ENCODE measurements around the gene USP24. TPM values are rescaled to one million over a fixed set of nuclear protein-coding genes. Genes with fewer than 3 reads are reported as not detected.

The USP24 gene
- polyA plus RNA-seq, 1 donor from 2014 or later, result 29.5 TPM

- Histone ChIP-seq H3K36me3 (ENCODE audit: insufficient read depth, low read length) (no peaks in the 10 kb centered on the region), H3K9me2 (ENCODE audit: insufficient read depth, low read length) (no peaks in the 10 kb centered on the region), H4K20me1 (ENCODE audit: insufficient read depth) (no peaks in the 10 kb centered on the region), H3K4me2 (ENCODE audit: low read length) (no peak overlapping the region), H3K79me2 (replicated peaks; ENCODE audit: insufficient read depth, low read length) (no peaks in the 10 kb centered on the region), H2AFZ (ENCODE audit: low read depth, low read length) (no peak overlapping the region), H3K9ac (ENCODE audit: low read length) (no peak overlapping the region), H3K9me3 (ENCODE audit: low read length) (no peaks in the 10 kb centered on the region), H3K4me3 (ENCODE audit: low read length) (no peak overlapping the region), H3K27ac (ENCODE audit: low read length) (no peak overlapping the region), H3K27me3 (ENCODE audit: insufficient read depth, low read depth, low read length) (peaks cover 49% of the 10 kb centered on the region), H3F3A (ENCODE audit: insufficient read depth, low read length, poor library complexity, severe bottlenecking) (no peaks in the 10 kb centered on the region)
- TF ChIP-seq SMC3 (conservative IDR thresholded peaks at IDR 0.05; ENCODE audit: poor library complexity) (no peak), EZH2 (IDR thresholded peaks at IDR 0.05; ENCODE audit: borderline replicate concordance, insufficient read depth, low read length, poor library complexity, severe bottlenecking) (no peak)
Measured at GRCh38 chr1:55038552-55038838, 176.7 kb downstream of the USP24 start.

GRCh38 chr1:55037733-55038551 lies 177.2 kb downstream of the USP24 start:
- H2AFZ ChIP-seq (ENCODE audit: low read depth, low read length), result no peak overlapping the region
- peaks cover 49% of the 10 kb centered on the region for H3K27me3 ChIP-seq (ENCODE audit: insufficient read depth, low read depth, low read length)
- no peak overlapping the region for H3K9ac ChIP-seq (ENCODE audit: low read length)
- no peaks in the 10 kb centered on the region for H3K36me3 ChIP-seq (ENCODE audit: insufficient read depth, low read length)
- H3K79me2 ChIP-seq (replicated peaks; ENCODE audit: insufficient read depth, low read length), result no peaks in the 10 kb centered on the region
- no peak overlapping the region for H3K4me3 ChIP-seq (ENCODE audit: low read length)
- no peaks in the 10 kb centered on the region for H3K9me3 ChIP-seq (ENCODE audit: low read length)
- TF ChIP-seq POLR2AphosphoS5 (IDR thresholded peaks at IDR 0.05) (no peak), MXI1 (conservative IDR thresholded peaks at IDR 0.05; ENCODE audit: poor library complexity, severe bottlenecking) (no peak), SMC3 (conservative IDR thresholded peaks at IDR 0.05; ENCODE audit: poor library complexity) (no peak), EZH2 (IDR thresholded peaks at IDR 0.05; ENCODE audit: borderline replicate concordance, insufficient read depth, low read length, poor library complexity, severe bottlenecking) (no peak), EP300 (conservative IDR thresholded peaks at IDR 0.05; ENCODE audit: poor library complexity, severe bottlenecking) (no peak), REST (IDR thresholded peaks at IDR 0.05; ENCODE audit: borderline replicate concordance) (no peak), TAF1 (IDR thresholded peaks at IDR 0.05; ENCODE audit: low read depth) (no peak), CTCF (IDR thresholded peaks at IDR 0.05; ENCODE audit: poor library complexity, severe bottlenecking) (no peak), RAD21 (conservative IDR thresholded peaks at IDR 0.05) (no peak)
- H3K4me2 ChIP-seq (ENCODE audit: low read length), result no peak overlapping the region
- no peaks in the 10 kb centered on the region for H3F3A ChIP-seq (ENCODE audit: insufficient read depth, low read length, poor library complexity, severe bottlenecking)
- no peaks in the 10 kb centered on the region for H3K9me2 ChIP-seq (ENCODE audit: insufficient read depth, low read length)
- H4K20me1 ChIP-seq (ENCODE audit: insufficient read depth), result no peaks in the 10 kb centered on the region
- H3K27ac ChIP-seq (ENCODE audit: low read length), result no peak overlapping the region

All from neural cell (in vitro differentiated cells).